HepG2 (cell line): Measurements from ENCODE around the gene SETD2. TPM values are rescaled to one million over a fixed set of nuclear protein-coding genes. Genes with fewer than 3 reads are reported as not detected.

ENCODE experiments used
- ATAC-seq: fragments of 200-7000 bp; cut with Tn5 transposase; 3 replicates; pipeline ENCODE4 v1.9.1; 2020; ENCODE audit warnings: mild to moderate bottlenecking, moderate library complexity
- BruUV-seq: library from RNA; stranded (reverse); fragments of 400-500 nt; replicated peaks from 2 replicates; lab custom pipeline; 2021; lab: Mats Ljungman, UMichigan
- CTCF ChIA-PET: fragments of 300-600 bp; formaldehyde crosslinking; extraction: SDS; loops from one replicate; lab custom pipeline; 2021; ENCODE audit warnings: low total read pairs, inconsistent platforms, low intra/inter-chr PET ratio; lab: Yijun Ruan, JAX
- POLR2A ChIA-PET: fragments of 350-600 bp; sonication (Branson Sonifier 250); formaldehyde crosslinking; loops from one replicate; lab custom pipeline; 2020; ENCODE audit warnings: antibody characterized with exemption, inconsistent platforms; lab: Yijun Ruan, JAX
- DNase-seq: peaks from one replicate; pipeline ENCODE4 v3.0.0-alpha.2; 2015; ENCODE audit warnings: low spot score
- FAIRE-seq: peaks from 3 replicates; lab custom pipeline; 2011; peaks lifted over from hg19 to GRCh38; lab: Jason Lieb, UNC
- H2AFZ ChIP-seq: one replicate; pipeline ENCODE4 v1.6.1; 2011; ENCODE audit warnings: low read length, inconsistent platforms
- H3K27ac ChIP-seq: fragments of 300-600 bp; 3 replicates; pipeline ENCODE4 v1.8.0; 2011; ENCODE audit warnings: mixed run types, mild to moderate bottlenecking, mixed read lengths, low read length, inconsistent platforms; ENCODE audit not compliant: insufficient read depth; ENCODE audit errors: extremely low read length
- H3K27me3 ChIP-seq, 2 experiments: fragments of 200-600 bp in 1 of 2; 2 replicates in 1 of 2; 3 replicates in 1 of 2; pipeline versions ENCODE4 v1.6.0 to v1.8.0; 2011; ENCODE audit warnings: low read length in 2 of 2, mild to moderate bottlenecking in 2 of 2, moderate library complexity in 2 of 2, inconsistent platforms in 1 of 2; ENCODE audit not compliant: insufficient read depth in 2 of 2, control insufficient read depth in 1 of 2
- H3K36me3 ChIP-seq, 2 experiments: fragments of 200-600 bp in 1 of 2; replicated peaks in 1 of 2; 2 replicates in 1 of 2; 3 replicates in 1 of 2; pipeline versions ENCODE4 v1.5.1 to v1.8.0; 2011; ENCODE audit warnings: low read length in 2 of 2, inconsistent platforms in 1 of 2; ENCODE audit not compliant: insufficient read depth in 2 of 2, control insufficient read depth in 1 of 2
- H3K4me1 ChIP-seq: 2 replicates; pipeline ENCODE4 v1.5.1; 2012; ENCODE audit warnings: low read length, inconsistent platforms; ENCODE audit not compliant: insufficient read depth
- H3K4me2 ChIP-seq: 2 replicates; pipeline ENCODE4 v1.6.0; 2011; ENCODE audit warnings: low read depth, low read length, inconsistent platforms
- H3K4me3 ChIP-seq, 3 experiments: fragments of 200-600 bp in 1 of 3; sonication (generic), shearing (Covaris generic) in 1 of 3; replicated peaks in 1 of 3; 2 replicates each; pipeline ENCODE4 v1.5.1; 2011 to 2016; ENCODE audit warnings: low read length in 3 of 3, inconsistent platforms in 2 of 3, low read depth in 2 of 3, mild to moderate bottlenecking in 2 of 3, control low read depth in 1 of 3, mixed read lengths in 1 of 3; ENCODE audit not compliant: insufficient read depth in 1 of 3
- H3K79me2 ChIP-seq: one replicate; pipeline ENCODE4 v1.6.1; 2011; ENCODE audit warnings: low read length, inconsistent platforms; ENCODE audit not compliant: insufficient read depth
- H3K9ac ChIP-seq: 2 replicates; pipeline ENCODE4 v1.6.0; 2011; ENCODE audit warnings: mild to moderate bottlenecking, low read depth, low read length, inconsistent platforms; ENCODE audit not compliant: insufficient read depth
- H3K9me3 ChIP-seq: 2 replicates; pipeline ENCODE4 v1.5.1; 2012; ENCODE audit warnings: mild to moderate bottlenecking, low read length
- H4K20me1 ChIP-seq: 2 replicates; pipeline ENCODE4 v1.6.0; 2011; ENCODE audit warnings: inconsistent platforms, mild to moderate bottlenecking, low read length, moderate library complexity; ENCODE audit not compliant: insufficient read depth
- HDAC2 ChIP-seq: sonication (generic); formaldehyde crosslinking; IDR thresholded peaks from 2 replicates; pipeline ENCODE4 v1.4.0; 2020; ENCODE audit warnings: missing genetic modification reagents
- IKZF5 ChIP-seq: IDR thresholded peaks from 2 replicates; pipeline ENCODE4 v1.6.1; 2018; ENCODE audit warnings: missing genetic modification reagents, mild to moderate bottlenecking, missing compliant biosample characterization
- MAFF ChIP-seq: IDR thresholded peaks from 2 replicates; pipeline ENCODE4 v1.6.1; 2011; ENCODE audit warnings: low read depth, low read length, improper control_type of control experiment
- MAFK ChIP-seq, 2 experiments: IDR thresholded peaks in 1 of 2; conservative IDR thresholded peaks in 1 of 2; 2 replicates each; pipeline ENCODE4 v1.6.1; 2011; ENCODE audit warnings: improper control_type of control experiment in 2 of 2, low read length in 2 of 2
- MTERF4 ChIP-seq: sonication (generic); formaldehyde crosslinking; IDR thresholded peaks from 2 replicates; pipeline ENCODE4 v1.8.0; 2023; ENCODE audit warnings: mild to moderate bottlenecking, missing genetic modification reagents
- NR2F2 ChIP-seq: IDR thresholded peaks from 2 replicates; pipeline ENCODE4 v1.6.1; 2012; ENCODE audit warnings: low read depth, inconsistent platforms, borderline replicate concordance
- PITX1 ChIP-seq: sonication (generic); formaldehyde crosslinking; IDR thresholded peaks from 2 replicates; pipeline ENCODE4 v1.5.1; 2020; ENCODE audit warnings: mild to moderate bottlenecking, missing genetic modification reagents
- PLSCR1 ChIP-seq: sonication (generic); formaldehyde crosslinking; IDR thresholded peaks from 2 replicates; pipeline ENCODE4 v1.5.0; 2020; ENCODE audit warnings: missing genetic modification reagents, mild to moderate bottlenecking, borderline replicate concordance
- TCF7L2 ChIP-seq: IDR thresholded peaks from 2 replicates; pipeline ENCODE4 v1.6.1; 2011; ENCODE audit warnings: mild to moderate bottlenecking, low read depth, low read length, moderate library complexity
- U2AF1 ChIP-seq: fragments of 200-400 bp; formaldehyde crosslinking; optimal IDR thresholded peaks from 2 replicates; pipeline ENCODE3; 2017; ENCODE audit warnings: mild to moderate bottlenecking, low read depth, low read length
- YEATS4 ChIP-seq: sonication (generic); formaldehyde crosslinking; IDR thresholded peaks from 2 replicates; pipeline ENCODE4 v1.4.0; 2020; ENCODE audit warnings: missing genetic modification reagents, borderline replicate concordance
- ZBTB8A ChIP-seq: sonication (generic); formaldehyde crosslinking; IDR thresholded peaks from 2 replicates; pipeline ENCODE4 v1.4.0; 2020; ENCODE audit warnings: mild to moderate bottlenecking, low read depth, missing genetic modification reagents, borderline replicate concordance
- ZMAT3 ChIP-seq: sonication (generic); formaldehyde crosslinking; conservative IDR thresholded peaks from 2 replicates; pipeline ENCODE4 v1.7.0; 2021; ENCODE audit warnings: missing genetic modification reagents
- ZMYM2 ChIP-seq: sonication (generic); formaldehyde crosslinking; IDR thresholded peaks from 2 replicates; pipeline ENCODE4 v1.8.0; 2022; ENCODE audit warnings: mild to moderate bottlenecking, missing genetic modification reagents
- ZNF556 ChIP-seq: sonication (generic); formaldehyde crosslinking; IDR thresholded peaks from 2 replicates; pipeline ENCODE4 v1.4.0; 2020; ENCODE audit warnings: mild to moderate bottlenecking, missing genetic modification reagents, borderline replicate concordance
- whole genome bisulfite sequencing: methylation state at CpG from one replicate; pipeline ENCODE4 v1.1.6; 2017; ENCODE audit warnings: low lambda C conversion rate; 5-methylcytosine and 5-hydroxymethylcytosine counted together
- in situ Hi-C: cut with HindIII; loops from 2 replicates; pipeline ENCODE4 v1.10.0; 2017; ENCODE audit warnings: low pct_unique_long_range_greater_than_20kb; ENCODE audit not compliant: extremely low pct_ligation_motif_present
- intact Hi-C: fragments of 100-400 bp; cut with micrococcal nuclease; formaldehyde crosslinking; loops from one replicate; pipeline ENCODE4 v1.10.0; 2022; ENCODE audit not compliant: unreplicated experiment
- polyA plus RNA-seq, 8 experiments: library from polyadenylated mRNA; depleted of rRNA in 3 of 8; stranded (reverse) in 7 of 8; unstranded in 1 of 8; fragments of >200 nt; fragmentation: Illumina TruSeq in 4 of 8; extraction: Trizol in 4 of 8; gene quantifications; 2 replicates each; pipeline versions ENCODE4 v1.2.1 to v1.2.3, GENCODE V29; 2011 to 2016; ENCODE audit warnings: low read depth in 4 of 8, missing spikeins in 1 of 8, mixed read lengths in 1 of 8; ENCODE audit not compliant: insufficient read depth in 1 of 8
- total RNA-seq, 5 experiments: library from RNA; depleted of rRNA; stranded (reverse); fragments of >200 nt; fragmentation: Illumina TruSeq; extraction: Trizol; gene quantifications; 2 replicates each; pipeline ENCODE4 v1.2.3, GENCODE V29; 2016; ENCODE audit warnings: low read depth in 1 of 5

SETD2 gene
- total and polyA plus RNA-seq, 2 of the 13 experiments (the other 11 are each of a cell fraction or from before 2014, with no cell fraction given), result 14.2 to 24.2 TPM

GRCh38 chr3:46997453-46998091 is 166.3 kb downstream of the SETD2 start:
- H3K9me3 ChIP-seq, result no peaks in the 10 kb centered on the region
- ATAC-seq, result peak; percentile 1; the same call in 1 of the 3 replicates
- peaks cover 3% of the 10 kb centered on the region in 2 experiments; a peak in 2 of 5 replicates for H3K36me3 ChIP-seq
- TF ChIP-seq MAFK (conservative IDR thresholded peaks at IDR 0.05 in 1 of 2, IDR thresholded peaks at IDR 0.05 in 1 of 2; ENCODE audit: low read length in 2 of 2) (peak; percentile 71 to 72), NR2F2 (no peak), ZMAT3 (CRISPR knock-in tag) (no peak), MAFF (peak; percentile 55; the same call in 1 of the 2 replicates), ZNF556 (no peak)
- no TSS peak for BruUV-seq
- 95% methylated on average over 7 of the region's 13 CpGs for WGBS
- H3K4me2 ChIP-seq, result no peak overlapping the region
- no peak for DNase-seq
- peaks cover 12% of the 10 kb centered on the region for H3K4me1 ChIP-seq
- ChIA-PET POLR2A (no interaction called here), CTCF (interaction anchor here (0.8 to 2.0 kb wide), 2 partner anchors 31 to 74 kb away, joined by 5 to 27 read pairs; no protein-coding TSS in a partner anchor)
- no peak overlapping the region for H3K27ac ChIP-seq
- H2AFZ ChIP-seq, result no peak overlapping the region
- H4K20me1 ChIP-seq, result no peaks in the 10 kb centered on the region
- H3K9ac ChIP-seq, result no peak overlapping the region
- FAIRE-seq, result no peak
- H3K79me2 ChIP-seq, result no peaks in the 10 kb centered on the region
- in situ Hi-C loops, result no loop called here
- intact Hi-C loops, result no loop called here
- H3K27me3 ChIP-seq, result no peaks in the 10 kb centered on the region
- no peak overlapping the region for H3K4me3 ChIP-seq

GRCh38 chr3:46996689-46997452 is 167.0 kb downstream of the SETD2 start:
- Histone ChIP-seq H3K9ac (no peak overlapping the region), H3K9me3 (no peaks in the 10 kb centered on the region), H2AFZ (no peak overlapping the region), H3K36me3 (peaks cover 0 to 2% of the 10 kb centered on the region in 2 experiments; a peak in 2 of 5 replicates), H3K27me3 (no peaks in the 10 kb centered on the region), H3K4me2 (no peak overlapping the region), H3K27ac (no peak overlapping the region), H3K4me1 (peaks cover 12% of the 10 kb centered on the region), H3K79me2 (no peaks in the 10 kb centered on the region), H4K20me1 (no peaks in the 10 kb centered on the region), H3K4me3 (no peak overlapping the region)
- ATAC-seq, result no peak
- intact Hi-C loops (no loop called here), in situ Hi-C loops (no loop called here)
- no peak for FAIRE-seq
- no TSS peak for BruUV-seq
- TF ChIP-seq PLSCR1 (CRISPR knock-in tag), result no peak
- TF ChIP-seq IKZF5 (CRISPR knock-in tag), result no peak
- TF ChIP-seq PITX1 (CRISPR knock-in tag), result no peak
- no peak for TF ChIP-seq U2AF1
- no peak for TF ChIP-seq HDAC2 (CRISPR knock-in tag)
- TF ChIP-seq MTERF4 (CRISPR knock-in tag), result no peak
- TF ChIP-seq YEATS4 (CRISPR knock-in tag), result no peak
- TF ChIP-seq ZBTB8A (CRISPR knock-in tag), result no peak
- no peak for TF ChIP-seq TCF7L2
- TF ChIP-seq ZMYM2 (CRISPR knock-in tag), result no peak
- 86% methylated on average over 7 of the region's 12 CpGs for WGBS
- no peak for DNase-seq
- ChIA-PET POLR2A (no interaction called here), CTCF (no interaction called here)
